Hepatic stellate cell (primary cell): ENCODE data around the gene MEPCE.

ENCODE experiments used
- DNase-seq: peaks from one replicate; pipeline ENCODE4 v3.0.0; 2011; ENCODE audit warnings: low spot score

MEPCE gene

GRCh38 chr7:100464791-100465190 is 35.2 kb downstream of the MEPCE start:
- DNase-seq, result no peak

- no peak for DNase-seq
Observed at GRCh38 chr7:100465299-100465698, 35.7 kb downstream of the MEPCE start.

- DNase-seq, result peak; percentile 88
Observed at GRCh38 chr7:100465702-100466311, 36.2 kb downstream of the MEPCE start.

- DNase-seq, result no peak
Observed at GRCh38 chr7:100466653-100467605, 37.3 kb downstream of the MEPCE start.

GRCh38 chr7:100467638-100468373 is 38.2 kb downstream of the MEPCE start:
- DNase-seq, result no peak

- DNase-seq, result peak; percentile 94
Observed at GRCh38 chr7:100469227-100470044, 39.8 kb downstream of the MEPCE start.

GRCh38 chr7:100471021-100471420 is 41.4 kb downstream of the MEPCE start:
- DNase-seq, result no peak

GRCh38 chr7:100472121-100472851 is 42.7 kb downstream of the MEPCE start:
- DNase-seq, result no peak

- DNase-seq, result peak; percentile 96
Observed at GRCh38 chr7:100472854-100473499, 43.3 kb downstream of the MEPCE start.

GRCh38 chr7:100475549-100475948 is 45.9 kb downstream of the MEPCE start:
- DNase-seq, result no peak

- no peak for DNase-seq
Observed at GRCh38 chr7:100476101-100476780, 46.6 kb downstream of the MEPCE start.

- DNase-seq, result peak; percentile 61
Observed at GRCh38 chr7:100476903-100477870, 47.6 kb downstream of the MEPCE start.

- DNase-seq, result no peak
Observed at GRCh38 chr7:100477871-100478267, 48.2 kb downstream of the MEPCE start.

GRCh38 chr7:100478958-100479660 is 49.5 kb downstream of the MEPCE start, which contains the start of gene TSC22D4:
Gene TSC22D4, minus strand, starts transcription at chr7:100479214. Its CDS starts 1,176 bp downstream, at chr7:100478038.
- peak; percentile 97 for DNase-seq

GRCh38 chr7:100481466-100481865 is 51.8 kb downstream of the MEPCE start:
- no peak for DNase-seq

GRCh38 chr7:100482728-100483089 is 53.1 kb downstream of the MEPCE start:
- DNase-seq, result no peak

GRCh38 chr7:100483090-100483721 is 53.6 kb downstream of the MEPCE start:
- DNase-seq, result peak; percentile 85
